Sigmoid colon (tissue), 7 donors: ENCODE results near the gene TUFM. TPM values are rescaled to one million over a fixed set of nuclear protein-coding genes. Genes with fewer than 3 reads are reported as not detected.

Experiments
- DNase-seq: peaks from one replicate; pipeline ENCODE4 v3.0.0-alpha.2; 2019
- H3K27ac ChIP-seq, 4 donors: fragments of 200-600 bp; sonication (generic); one replicate each; pipeline ENCODE4 v1.5.1; 2016 to 2019; ENCODE audit warnings: mild to moderate bottlenecking in 1 of 4
- H3K27me3 ChIP-seq, 3 donors: fragments of 200-600 bp; sonication (generic); one replicate each; pipeline ENCODE4 v1.5.1; 2019; ENCODE audit warnings: mild to moderate bottlenecking in 1 of 3
- H3K36me3 ChIP-seq, 4 donors: fragments of 200-600 bp; sonication (generic); one replicate each; pipeline ENCODE4 v1.5.1; 2016 to 2019
- H3K4me1 ChIP-seq, 4 donors: fragments of 200-600 bp; sonication (generic); one replicate each; pipeline ENCODE4 v1.5.1; 2017 to 2019
- H3K4me3 ChIP-seq, 4 donors: fragments of 200-600 bp; sonication (generic); one replicate each; pipeline ENCODE4 v1.5.1; 2017 to 2019; ENCODE audit warnings: mild to moderate bottlenecking in 2 of 4, moderate library complexity in 1 of 4
- H3K9me3 ChIP-seq, 4 donors: fragments of 200-600 bp in 3 of 4; sonication (generic) in 3 of 4; one replicate each; pipeline versions ENCODE4 v1.5.1 to v1.6.1; 2013 to 2019
- CTCF ChIP-seq, 4 experiments: fragments of 450-650 bp in 3 of 4; fragments of 200-600 bp in 1 of 4; IDR thresholded peaks; one replicate each; pipeline ENCODE4 v1.5.1; 2016 to 2019; ENCODE audit warnings: antibody characterized with exemption in 4 of 4, mild to moderate bottlenecking in 3 of 4, moderate library complexity in 2 of 4
- EP300 ChIP-seq, 4 donors: sonication (generic); formaldehyde crosslinking; IDR thresholded peaks; one replicate each; pipeline ENCODE4 v1.6.1; 2017; ENCODE audit warnings: antibody characterized with exemption in 4 of 4
- POLR2A ChIP-seq, 2 donors: fragments of 450-650 bp; IDR thresholded peaks; one replicate each; pipeline ENCODE4 v1.6.1; 2016; ENCODE audit warnings: antibody characterized with exemption in 2 of 2, mild to moderate bottlenecking in 2 of 2, moderate library complexity in 2 of 2
- POLR2AphosphoS5 ChIP-seq, 4 donors: sonication (generic); formaldehyde crosslinking; IDR thresholded peaks; one replicate each; pipeline ENCODE4 v1.6.1; 2017; ENCODE audit warnings: antibody characterized with exemption in 4 of 4
- WGBS, 2 donors: extraction: QIAGEN DNeasy Blood & Tissue Kit; methylation state at CpG; one replicate each; pipeline ENCODE4 v1.1.7; 2013; 5-methylcytosine and 5-hydroxymethylcytosine counted together
- intact Hi-C: fragments of 100-400 bp; cut with DNase I; formaldehyde crosslinking; loops from one replicate; pipeline ENCODE4 v1.15.1; 2023
- polyA plus RNA-seq, 3 donors: library from polyadenylated mRNA; stranded (reverse); fragments of 200-250 nt; gene quantifications; one replicate each; pipeline ENCODE4 v1.2.3, GENCODE V29; 2013
- total RNA-seq, 4 donors: library from RNA; depleted of rRNA; stranded (reverse); fragments of >200 nt; gene quantifications; one replicate each; pipeline ENCODE4 v1.1.0, GENCODE V29; 2016
- donor health status: healthy with polysubstance abuse.
- donor health status: Bipolar disorder and iron deficiency.
- donor health status: healthy.

TUFM gene
- total and polyA plus RNA-seq, 7 donors = 75.3 to 289 (median 102) TPM

GRCh38 chr16:28867241-28867640, 21.1 kb upstream of the TUFM start:
- intact Hi-C loops = no loop called here

GRCh38 chr16:28866454-28866804, 20.3 kb upstream of the TUFM start:
- no peak for DNase-seq
- Histone ChIP-seq H3K4me1 (peaks cover 0 to 31% (median 28%) of the 10 kb centered on the region in 4 donors), H3K9me3 (no peaks in the 10 kb centered on the region), H3K27ac (no peak overlapping the region), H3K4me3 (no peak overlapping the region), H3K36me3 (peaks cover 30 to 51% (median 41%) of the 10 kb centered on the region in 4 donors), H3K27me3 (no peaks in the 10 kb centered on the region)
- TF ChIP-seq POLR2AphosphoS5 (IDR thresholded peaks at IDR 0.05) (no peak), POLR2A (IDR thresholded peaks at IDR 0.05) (no peak), EP300 (IDR thresholded peaks at IDR 0.05) (no peak), CTCF (IDR thresholded peaks at IDR 0.05) (no peak)
- WGBS, 2 donors = 77 to 81% methylated on average over 17 of the region's 17 CpGs
- intact Hi-C loops = no loop called here

More at GRCh38 chr16:28867241-28867640, 21.1 kb upstream of the TUFM start:
- Histone ChIP-seq H3K4me1 (peaks cover 0 to 30% (median 27%) of the 10 kb centered on the region in 4 donors), H3K27me3 (no peaks in the 10 kb centered on the region), H3K36me3 (peaks cover 36 to 59% (median 48%) of the 10 kb centered on the region in 4 donors), H3K4me3 (no peak overlapping the region), H3K9me3 (no peaks in the 10 kb centered on the region), H3K27ac (no peak overlapping the region)
- WGBS, 2 donors = 94 to 95% methylated on average over 13 of the region's 13 CpGs
- DNase-seq = no peak
- no peak for TF ChIP-seq EP300 (IDR thresholded peaks at IDR 0.05)
- no peak for TF ChIP-seq POLR2A (IDR thresholded peaks at IDR 0.05)
- no peak for TF ChIP-seq CTCF (IDR thresholded peaks at IDR 0.05)
- TF ChIP-seq POLR2AphosphoS5 (IDR thresholded peaks at IDR 0.05) = no peak

- peaks cover 26 to 45% (median 36%) of the 10 kb centered on the region in 4 donors for H3K36me3 ChIP-seq
- H3K4me1 ChIP-seq = peaks cover 0 to 31% (median 28%) of the 10 kb centered on the region in 4 donors
- intact Hi-C loops = no loop called here
- no peak for TF ChIP-seq POLR2A (IDR thresholded peaks at IDR 0.05)
- no peak for TF ChIP-seq CTCF (IDR thresholded peaks at IDR 0.05)
- no peak for TF ChIP-seq EP300 (IDR thresholded peaks at IDR 0.05)
- TF ChIP-seq POLR2AphosphoS5 (IDR thresholded peaks at IDR 0.05) = no peak
- DNase-seq = no peak
- WGBS, 2 donors = 27 to 67% methylated on average over 32 of the region's 32 CpGs
- H3K27ac ChIP-seq = no peak overlapping the region
- no peaks in the 10 kb centered on the region for H3K9me3 ChIP-seq
- H3K4me3 ChIP-seq = no peak overlapping the region
- no peaks in the 10 kb centered on the region for H3K27me3 ChIP-seq
These were observed 19.7 kb upstream of the TUFM start for GRCh38 chr16:28865722-28866453.

- no peak for TF ChIP-seq POLR2AphosphoS5 (IDR thresholded peaks at IDR 0.05)
- Histone ChIP-seq H3K4me1 (peaks cover 0 to 31% (median 28%) of the 10 kb centered on the region in 4 donors), H3K9me3 (no peaks in the 10 kb centered on the region), H3K27me3 (no peaks in the 10 kb centered on the region), H3K4me3 (peak overlapping the region in 3 of 4 donors; percentile 77 to 96 (median 94)), H3K27ac (peak overlapping the region; percentile 91 to 95 (median 95)), H3K36me3 (peaks cover 18 to 38% (median 29%) of the 10 kb centered on the region in 4 donors)
- intact Hi-C loops = no loop called here
- 69 to 83% methylated on average over 12 of the region's 12 CpGs for WGBS, 2 donors
- no peak for DNase-seq
These were observed 19.0 kb upstream of the TUFM start for GRCh38 chr16:28865001-28865688.
